ENCODE results near the gene GOLPH3. TPM values are rescaled to one million over a fixed set of nuclear protein-coding genes. Genes with fewer than 3 reads are reported as not detected.

GOLPH3 gene
- total and polyA plus RNA-seq, 2 of the 8 experiments (the other 6 are each of a cell fraction or from before 2014, with no cell fraction given): 53.7 to 93.6 TPM

DNA sequence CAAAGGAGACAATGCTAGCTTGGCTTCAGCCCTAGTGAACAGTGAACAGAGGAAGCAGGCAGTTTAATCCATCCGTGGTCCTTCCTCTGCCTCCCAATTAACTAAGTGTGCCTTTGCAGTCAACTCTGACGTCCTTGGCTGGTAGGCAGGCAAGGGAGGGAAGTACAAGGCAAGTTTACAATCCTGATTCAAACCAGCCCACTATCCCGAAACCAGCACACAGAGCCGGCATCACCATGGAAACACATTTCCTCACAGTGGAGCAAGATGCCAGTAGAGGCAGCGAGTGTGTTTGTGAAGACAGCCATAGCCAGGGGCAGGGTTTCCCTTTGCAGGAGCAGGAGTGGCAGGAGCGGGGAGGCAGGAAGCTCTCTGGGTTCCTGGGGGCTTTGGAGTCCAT is 73.9 kb downstream of the GOLPH3 start (continued):
- no peak for TF ChIP-seq GTF2F1 (IDR thresholded peaks at IDR 0.05; ENCODE audit: borderline replicate concordance, low read depth, low read length)

All from H1 (cell line).